Smooth muscle cell of the brain vasculature (primary cell): Measurements from ENCODE around the gene KRTAP4-1.
"Not testable (repeated sequence)": the region's sequence is repeated elsewhere in the genome, so short reads cannot be mapped to it uniquely, and the experiment has no call there.

Source experiments
- DNase-seq: peaks from one replicate; pipeline ENCODE4 v3.0.0-alpha.2; 2012; ENCODE audit warnings: low read depth, low spot score

Gene KRTAP4-1

DNA sequence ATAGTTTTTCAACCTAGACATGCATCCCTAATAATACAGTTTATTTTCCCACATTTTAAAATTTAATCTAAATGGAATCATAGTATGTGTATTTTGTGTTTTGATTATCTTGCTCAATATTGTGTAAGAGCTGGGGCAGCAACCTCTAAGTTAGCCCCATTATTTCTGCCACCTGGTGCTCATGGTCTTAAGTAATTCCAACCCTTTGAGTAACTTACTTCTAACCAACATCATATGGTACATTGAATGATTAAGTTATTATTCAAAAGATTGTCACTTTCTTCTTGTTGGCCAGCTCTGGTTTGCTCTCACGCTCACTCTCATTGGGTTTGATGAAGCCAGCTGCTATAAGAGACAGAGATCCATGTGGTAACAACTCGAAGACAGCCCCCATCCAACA is 12.8 kb downstream of the KRTAP4-1 start:
- no peak for DNase-seq

DNA sequence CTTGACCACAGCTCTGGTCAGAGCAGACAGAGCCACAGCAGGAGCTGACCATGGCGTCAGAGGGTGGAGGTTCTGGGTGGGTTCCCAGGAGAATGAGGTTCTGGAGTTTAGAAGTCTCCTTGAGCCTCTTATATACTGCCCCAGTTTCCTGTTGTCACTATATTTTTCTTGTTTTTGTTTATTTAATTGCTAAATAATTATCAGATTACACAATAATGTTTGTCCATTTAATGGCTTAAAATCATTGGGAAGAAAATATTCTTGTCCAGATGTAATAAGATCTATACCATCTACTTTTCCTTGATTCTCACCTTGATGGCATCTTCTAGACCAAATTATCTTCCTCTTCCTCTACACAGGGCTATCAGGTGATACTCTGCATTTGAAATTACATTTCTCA is 16.6 kb downstream of the KRTAP4-1 start, which contains the start of gene KRTAP4-3:
Gene KRTAP4-3, minus strand, starts transcription at position 101 of the 400 bp plus-strand sequence. Its CDS starts 49 bp downstream, at position 52.
- DNase-seq = no peak

DNA sequence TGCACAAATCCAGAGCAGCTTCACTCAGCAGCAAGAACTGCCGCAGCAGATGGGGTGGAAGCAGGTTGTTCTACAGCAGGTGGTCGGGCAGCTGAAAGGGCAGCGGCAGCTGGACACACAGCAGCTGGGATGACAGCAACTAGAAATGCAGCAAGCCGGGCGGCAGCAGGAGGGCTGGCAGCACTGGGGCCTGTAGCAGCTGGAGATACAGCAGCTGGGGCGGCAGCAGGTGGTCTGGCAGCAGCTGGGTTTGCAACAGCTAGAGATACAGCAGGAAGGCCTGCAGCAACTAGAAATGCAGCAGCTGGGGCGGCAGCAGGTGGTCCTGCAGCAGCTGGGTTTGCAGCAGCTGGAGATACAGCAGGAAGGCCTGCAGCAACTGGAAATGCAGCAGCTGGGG is 17.1 kb downstream of the KRTAP4-1 start:
- no peak for DNase-seq

DNA sequence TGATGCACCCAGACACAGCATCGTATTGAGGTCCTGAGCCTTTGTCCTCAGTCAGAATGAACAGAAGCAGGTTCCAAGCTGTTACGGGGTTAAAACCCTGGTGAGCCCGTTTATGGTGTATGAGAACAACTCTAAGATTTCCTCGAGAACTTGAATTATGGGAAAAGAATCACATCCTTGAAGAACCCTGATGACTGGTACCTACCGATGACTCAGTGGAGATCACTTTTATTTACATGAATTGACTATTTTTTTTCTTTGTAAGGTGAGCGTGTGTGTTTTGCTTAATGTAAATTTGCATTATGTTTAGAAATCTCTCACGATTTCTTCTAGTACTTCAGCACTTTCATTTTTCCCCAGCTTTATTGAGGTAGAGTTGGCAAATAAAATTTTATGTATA is 20.9 kb downstream of the KRTAP4-1 start:
- no peak for DNase-seq

DNA sequence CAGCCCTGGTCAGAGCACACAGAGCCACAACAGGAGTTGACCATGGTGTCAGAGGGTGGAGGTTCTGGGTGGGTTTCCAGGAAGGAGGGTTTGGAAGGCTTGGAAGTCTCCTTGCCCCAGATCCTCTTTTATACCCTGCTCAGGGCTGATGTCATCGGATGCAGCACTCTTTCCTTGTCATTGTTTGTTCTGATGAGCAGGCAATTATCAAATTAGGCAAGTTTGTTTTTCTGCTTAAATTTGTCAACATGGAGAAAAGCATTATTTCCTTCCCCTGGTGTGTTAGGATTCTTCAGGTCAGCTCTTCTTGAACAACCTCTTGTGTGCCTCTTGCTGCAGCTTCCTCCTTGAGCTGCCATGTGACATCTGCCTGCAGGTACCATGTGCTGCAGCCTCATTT is 24.1 kb downstream of the KRTAP4-1 start, which contains the start of gene KRTAP4-4:
Gene KRTAP4-4, minus strand, starts transcription at position 101 of the 400 bp plus-strand sequence. Its CDS starts 57 bp downstream, at position 44.
- DNase-seq = no peak

DNA sequence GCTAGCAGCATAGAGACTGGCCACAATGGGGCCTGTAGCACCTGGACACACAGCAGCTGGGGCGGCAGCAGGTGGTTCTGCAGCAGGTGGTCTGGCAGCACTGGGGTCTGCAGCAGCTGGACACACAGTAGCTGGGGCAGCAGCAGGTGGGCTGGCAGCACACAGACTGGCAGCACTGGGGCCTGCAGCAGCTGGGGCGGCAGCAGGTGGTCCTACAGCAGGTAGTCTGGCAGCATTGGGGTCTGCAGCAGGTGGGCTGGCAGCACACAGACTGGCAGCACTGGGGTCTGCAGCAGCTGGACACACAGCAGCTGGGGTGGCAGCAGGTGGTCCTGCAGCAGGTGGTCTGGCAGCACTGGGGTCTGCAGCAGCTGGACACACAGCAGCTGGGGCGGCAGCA is 24.5 kb downstream of the KRTAP4-1 start:
- DNase-seq = not testable (repeated sequence)

DNA sequence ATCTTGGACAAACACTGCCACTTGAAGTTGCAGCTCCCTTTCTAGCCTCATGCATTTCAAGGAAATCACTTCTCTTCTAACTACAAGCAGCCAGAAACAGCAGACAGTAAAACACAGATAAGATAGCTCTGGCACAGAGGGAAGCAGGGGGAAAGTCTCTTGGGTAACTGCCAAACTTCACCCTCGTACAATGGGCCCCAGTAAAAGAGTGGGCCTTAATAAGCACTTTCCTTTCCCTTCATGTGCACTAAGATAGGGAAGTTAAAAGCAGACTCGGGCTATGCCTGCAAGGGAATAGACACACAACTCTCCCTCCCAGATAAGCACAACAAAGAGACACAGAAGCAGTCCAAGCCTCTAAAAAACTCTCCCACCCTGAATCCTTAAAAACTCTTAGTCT is 30.9 kb downstream of the KRTAP4-1 start:
- no peak for DNase-seq

DNA sequence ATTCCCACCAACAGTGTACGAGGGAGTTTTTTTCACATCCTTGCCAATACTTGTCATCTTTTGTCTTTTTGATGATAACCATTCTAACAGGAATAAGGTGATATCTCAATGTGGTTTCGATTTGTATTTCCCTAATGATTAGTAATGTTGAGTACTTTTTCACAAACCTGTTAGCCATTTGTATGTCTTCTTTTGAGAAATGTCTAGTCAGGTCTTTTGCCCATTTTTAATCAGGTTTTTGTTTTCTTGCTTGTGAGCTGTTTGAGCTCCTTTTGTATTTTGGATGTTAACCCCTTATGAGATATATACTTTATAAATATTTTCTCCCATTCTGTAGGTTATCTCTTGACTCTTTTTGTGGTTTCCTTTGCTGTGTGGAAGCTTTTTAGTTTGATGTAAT is 33.2 kb downstream of the KRTAP4-1 start:
- DNase-seq = no peak

DNA sequence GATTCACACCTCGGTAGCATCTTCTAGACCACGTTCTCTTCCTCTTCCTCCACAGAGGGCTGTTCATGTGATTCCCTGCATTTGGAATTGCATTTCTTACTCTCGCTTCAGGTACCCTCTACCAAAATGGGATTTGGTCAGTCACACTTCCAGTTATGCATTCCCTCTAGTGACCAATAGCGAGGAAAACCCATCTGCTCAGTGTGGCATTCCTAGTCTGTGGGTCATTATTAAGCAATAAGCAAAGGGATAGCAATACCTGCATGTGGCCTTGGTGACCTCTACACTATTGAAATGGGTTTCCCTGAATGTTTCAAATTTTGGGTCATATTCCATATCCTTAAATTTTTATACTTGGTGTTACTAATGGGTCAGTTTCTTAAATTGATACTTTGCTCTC is 34.7 kb downstream of the KRTAP4-1 start:
- DNase-seq = no peak

DNA sequence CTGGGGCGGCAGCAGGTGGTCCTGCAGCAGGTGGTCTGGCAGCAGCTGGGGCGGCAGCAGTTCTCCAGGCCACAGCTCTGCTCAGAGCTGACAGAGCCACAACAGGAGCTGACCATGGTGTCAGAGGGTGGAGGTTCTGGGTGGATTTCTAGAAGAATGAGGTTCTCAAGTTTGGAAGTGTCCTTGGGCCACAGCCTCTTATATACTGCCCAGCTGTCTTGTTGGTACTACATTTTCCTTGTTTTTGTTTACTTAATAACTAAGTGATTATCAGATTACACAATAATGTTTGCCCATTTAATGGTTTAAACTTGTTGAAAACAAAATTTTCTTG is 35.1 kb downstream of the KRTAP4-1 start, which contains the start of gene KRTAP4-5:
Gene KRTAP4-5, minus strand, starts transcription at position 174 of the 334 bp plus-strand sequence. Its CDS starts 58 bp downstream, at position 116.
- no peak for DNase-seq

DNA sequence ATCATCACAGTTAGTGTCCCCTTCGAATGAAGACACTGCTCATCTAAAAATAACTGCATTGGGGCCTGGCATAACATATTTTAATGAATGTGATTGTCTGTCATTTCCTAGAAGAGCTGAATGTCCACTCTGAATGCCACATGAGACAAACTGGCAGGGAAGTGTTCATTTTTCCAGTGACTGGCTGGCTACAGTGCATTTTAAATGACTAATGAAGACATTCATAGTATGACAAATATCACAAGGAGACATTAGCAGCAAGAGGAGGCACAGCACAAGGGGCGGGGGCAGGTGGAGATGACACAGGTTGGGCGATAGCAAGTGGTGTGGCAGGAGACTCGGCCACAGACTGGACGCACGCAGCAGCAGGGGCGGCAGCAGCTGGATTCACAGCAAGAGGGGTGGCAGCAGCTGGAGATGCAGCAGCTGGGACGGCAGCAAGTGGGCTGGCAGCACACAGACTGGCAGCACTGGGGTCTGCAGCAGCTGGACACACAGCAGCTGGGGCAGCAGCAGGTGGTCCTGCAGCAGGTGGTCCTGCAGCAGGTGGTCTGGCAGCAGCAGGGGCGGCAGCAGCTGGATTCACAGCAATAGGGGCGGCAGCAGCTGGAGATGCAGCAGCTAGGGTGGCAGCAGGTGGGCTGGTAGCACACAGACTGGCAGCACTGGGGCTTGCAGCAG is 35.6 kb downstream of the KRTAP4-1 start:
- not testable (repeated sequence) for DNase-seq

DNA sequence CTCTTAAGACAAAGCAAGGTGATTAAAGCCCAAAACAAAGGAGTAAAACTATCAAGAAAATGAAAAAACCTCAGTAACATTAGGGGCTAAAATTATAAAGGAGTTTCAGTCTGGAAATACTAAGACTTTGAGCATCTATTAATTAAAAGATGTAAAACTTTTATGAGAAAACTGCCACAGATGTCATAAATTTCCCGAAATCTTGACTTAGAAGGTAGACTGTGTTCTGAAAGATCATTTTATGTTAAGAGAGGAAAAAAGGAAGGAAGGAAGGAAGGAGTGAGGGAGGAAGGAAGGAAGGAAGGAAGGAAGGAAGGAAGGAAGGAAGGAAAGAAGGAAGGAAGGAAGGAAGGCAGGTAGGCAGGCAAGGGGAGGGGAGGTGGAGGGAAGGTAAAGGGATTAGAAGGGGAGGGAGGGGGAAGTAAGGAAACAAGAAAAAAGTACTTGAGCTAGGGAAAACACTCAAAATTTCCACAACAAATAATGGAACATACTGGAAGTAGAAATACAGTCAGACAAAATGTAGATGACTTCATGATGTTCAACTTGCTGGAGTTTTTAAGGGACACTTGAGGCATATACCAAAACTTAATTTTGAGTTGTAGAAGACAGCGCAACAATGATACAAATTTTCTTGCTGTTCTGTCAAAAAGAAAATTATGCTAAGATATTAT is 37.0 kb downstream of the KRTAP4-1 start:
- DNase-seq = no peak

DNA sequence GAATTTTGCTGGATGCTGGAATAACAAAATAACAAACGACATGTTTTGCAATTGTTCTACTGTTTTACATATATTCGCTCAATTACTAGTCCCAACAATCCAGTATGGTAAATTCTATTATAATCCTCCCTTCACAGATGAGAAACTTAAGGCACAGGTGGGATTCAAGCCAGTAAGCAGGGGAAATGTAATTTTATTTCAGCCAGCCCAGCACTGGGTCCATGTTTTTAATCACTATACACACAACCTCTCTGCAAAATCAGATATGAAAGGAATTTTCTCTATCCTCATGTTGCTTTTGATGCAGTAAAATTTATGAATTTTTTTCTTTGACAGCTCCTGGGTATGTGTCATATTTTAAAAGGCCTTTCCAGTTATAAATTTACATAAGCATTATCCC is 39.5 kb downstream of the KRTAP4-1 start:
- DNase-seq = no peak

DNA sequence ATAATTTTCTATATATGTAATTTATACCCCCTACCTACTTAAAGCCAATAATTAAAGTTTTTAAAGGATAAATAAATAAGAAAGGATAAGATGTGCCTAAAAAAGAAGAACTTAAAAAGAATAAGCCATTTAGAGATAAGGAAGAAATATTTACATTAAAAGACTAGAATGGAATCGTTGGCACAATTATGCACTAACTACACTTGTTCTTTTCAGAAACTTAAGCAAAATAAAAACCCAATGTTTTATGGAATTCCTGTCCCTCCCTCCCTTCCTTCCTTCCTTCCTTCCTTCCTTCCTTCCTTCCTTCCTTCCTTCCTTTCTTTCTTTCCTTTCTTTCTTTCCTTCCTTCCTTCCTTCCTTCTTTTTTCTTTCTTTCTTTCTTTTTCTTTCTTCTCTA is 39.9 kb downstream of the KRTAP4-1 start:
- DNase-seq = no peak

DNA sequence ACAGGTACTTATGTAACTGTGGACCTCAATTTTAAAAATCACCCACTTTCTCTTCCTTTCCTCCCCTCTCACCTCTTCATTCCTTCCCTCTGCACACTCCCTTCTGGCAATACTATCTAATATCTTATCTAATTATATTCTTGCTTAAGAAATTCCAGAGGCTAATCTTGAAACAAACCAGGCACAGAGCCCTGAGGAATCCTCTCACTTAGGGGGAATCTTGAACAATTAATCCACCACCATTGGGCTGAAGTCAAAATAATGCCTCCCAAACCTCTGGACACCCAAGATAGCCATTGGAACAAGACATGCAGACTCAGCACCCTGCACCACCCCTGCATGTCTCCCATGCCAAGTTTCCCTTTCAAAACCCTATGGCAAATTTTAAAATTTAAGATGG is 43.4 kb downstream of the KRTAP4-1 start:
- no peak for DNase-seq

DNA sequence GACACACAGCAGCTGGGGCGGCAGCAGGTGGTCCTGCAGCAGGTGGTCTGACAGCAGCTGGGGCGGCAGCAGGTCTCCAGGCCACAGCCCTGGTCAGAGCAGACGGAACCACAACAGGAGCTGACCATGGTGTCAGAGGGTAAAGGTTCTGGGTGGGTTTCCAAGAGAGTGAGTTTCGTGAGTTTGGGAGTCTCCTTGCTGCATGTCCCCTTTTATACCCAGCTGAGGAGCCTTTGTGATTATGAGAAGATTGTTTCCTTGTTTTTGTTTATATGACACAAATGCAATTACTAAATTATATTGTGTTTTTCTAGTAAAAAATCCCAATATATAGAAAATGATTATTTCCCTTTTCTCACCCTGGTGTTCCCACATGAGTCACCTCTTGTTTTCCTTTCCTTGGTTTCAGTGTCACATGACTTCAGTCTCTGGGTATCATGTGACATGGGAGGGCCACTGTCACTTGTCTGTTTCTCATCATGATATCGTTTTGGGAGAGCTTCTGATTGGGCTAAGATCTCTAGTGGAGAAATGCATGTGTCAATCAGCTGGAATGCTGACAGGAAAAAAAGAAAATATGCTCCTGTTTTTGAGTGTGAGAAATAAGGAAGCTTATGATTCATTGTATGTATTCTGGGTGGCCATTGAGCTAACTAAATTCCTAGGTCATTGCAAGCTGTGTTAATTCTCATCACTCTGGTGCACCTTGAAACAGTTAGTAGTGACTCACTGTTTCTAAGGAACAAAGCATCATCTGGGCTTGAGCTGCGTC is 44.2 kb downstream of the KRTAP4-1 start, which contains the start of gene KRTAP4-6:
Gene KRTAP4-6, minus strand, starts transcription at position 185 of the 772 bp plus-strand sequence. Its CDS starts 57 bp downstream, at position 128.
- DNase-seq = no peak

DNA sequence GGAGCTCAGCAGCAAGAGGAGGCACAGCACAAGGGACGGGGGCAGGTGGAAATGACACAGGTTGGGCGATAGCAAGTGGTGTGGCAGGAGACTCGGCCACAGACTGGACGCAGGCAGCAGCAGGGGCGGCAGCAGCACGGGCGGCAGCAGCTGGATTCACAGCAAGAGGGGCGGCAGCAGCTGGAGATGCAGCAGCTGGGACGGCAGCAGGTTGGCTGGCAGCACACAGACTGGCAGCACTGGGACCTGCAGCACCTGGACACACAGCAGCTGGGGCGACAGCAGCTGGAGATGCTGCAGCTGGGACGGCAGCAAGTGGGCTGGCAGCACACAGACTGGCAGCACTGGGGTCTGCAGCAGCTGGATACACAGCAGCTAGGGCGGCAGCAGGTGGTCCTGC is 44.8 kb downstream of the KRTAP4-1 start:
- DNase-seq = not testable (repeated sequence)
